Skeletal muscle satellite cell (primary cell): ENCODE results near the gene CAPN9.
A peak's percentile ranks its signal among the peaks of the same experiment; 100 is the strongest.

Experiments used
- H3K27me3 ChIP-seq: 2 replicates; pipeline ENCODE4 v1.7.0; 2013; ENCODE audit warnings: low read length; ENCODE audit not compliant: control insufficient read depth, insufficient read depth
- H3K36me3 ChIP-seq: 2 replicates; pipeline ENCODE4 v1.7.0; 2013; ENCODE audit warnings: mild to moderate bottlenecking, control low read depth, low read length; ENCODE audit not compliant: insufficient read depth
- H3K4me1 ChIP-seq: 2 replicates; pipeline ENCODE4 v1.7.0; 2013; ENCODE audit warnings: low read length; ENCODE audit not compliant: control insufficient read depth, insufficient read depth
- H3K4me2 ChIP-seq: 2 replicates; pipeline ENCODE4 v1.7.0; 2013; ENCODE audit warnings: mild to moderate bottlenecking, low read length
- H3K4me3 ChIP-seq: 2 replicates; pipeline ENCODE4 v1.7.0; 2013; ENCODE audit warnings: low read length
- H3K9ac ChIP-seq: 2 replicates; pipeline ENCODE4 v1.7.0; 2013; ENCODE audit warnings: mild to moderate bottlenecking, low read depth, low read length, moderate library complexity
- H3K9me3 ChIP-seq: replicated peaks from 2 replicates; pipeline ENCODE4 v1.7.0; 2013; ENCODE audit warnings: mild to moderate bottlenecking, control low read depth, low read length

The CAPN9 gene

DNA sequence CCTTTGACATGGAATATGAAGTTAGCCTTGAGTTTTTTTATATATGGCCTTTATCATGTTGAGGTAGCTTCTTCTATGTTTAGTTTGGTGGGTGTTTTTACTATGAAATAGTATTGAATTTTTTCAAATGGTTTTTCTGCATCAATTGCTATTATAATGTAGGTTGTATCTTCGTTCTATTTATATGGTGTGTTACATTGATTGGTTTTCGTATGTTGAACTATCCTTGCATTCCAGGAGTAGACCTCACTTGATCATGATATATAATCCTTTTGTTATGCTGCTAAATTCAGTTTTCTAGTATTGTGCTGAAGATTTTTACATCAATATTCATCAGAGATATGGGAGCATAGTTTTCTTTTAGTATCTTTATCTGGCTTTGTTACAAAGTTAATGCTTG is 65.4 kb downstream of the CAPN9 start:
- Histone ChIP-seq H3K4me1 (no peaks in the 10 kb centered on the region), H3K4me2 (no peak overlapping the region), H3K9ac (no peak overlapping the region), H3K9me3 (peaks cover 7% of the 10 kb centered on the region), H3K36me3 (no peaks in the 10 kb centered on the region), H3K27me3 (no peaks in the 10 kb centered on the region), H3K4me3 (no peak overlapping the region)

DNA sequence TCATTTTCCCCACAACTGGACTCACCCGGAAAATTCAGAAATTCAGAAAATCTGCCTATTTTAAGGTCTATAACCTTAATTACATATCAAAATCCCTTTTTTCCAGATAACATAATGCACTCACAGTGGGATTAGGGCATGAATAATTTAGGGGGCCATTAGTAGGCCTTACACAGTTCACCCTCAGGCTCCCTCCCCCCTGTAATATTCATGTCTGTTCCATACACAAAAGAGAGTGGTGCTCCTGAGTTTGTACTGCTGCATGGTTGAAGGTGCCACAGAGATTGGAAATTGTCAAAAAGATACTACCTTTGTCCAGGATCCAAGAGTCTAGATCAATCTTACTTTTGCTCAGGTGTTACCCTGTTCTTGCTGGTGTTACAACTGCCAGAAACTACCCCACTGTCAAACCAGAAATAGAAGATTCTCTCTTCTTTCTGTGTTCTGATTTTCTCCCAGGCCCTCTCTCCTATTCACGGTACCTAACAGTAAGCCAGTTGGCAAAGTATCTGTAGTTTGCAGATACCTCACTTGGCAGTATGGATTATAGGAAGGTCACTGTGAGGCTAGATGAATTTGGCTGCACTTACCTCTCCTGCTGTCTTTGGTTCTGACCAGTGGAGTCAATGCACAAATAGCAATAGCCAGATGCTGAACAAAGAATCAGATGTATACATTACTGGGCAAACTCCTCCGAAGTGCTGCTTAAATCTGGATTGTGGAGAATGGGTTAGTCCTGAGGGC is 67.9 kb downstream of the CAPN9 start:
- Histone ChIP-seq H3K36me3 (no peaks in the 10 kb centered on the region), H3K9me3 (peaks cover 7% of the 10 kb centered on the region), H3K27me3 (no peaks in the 10 kb centered on the region), H3K9ac (no peak overlapping the region), H3K4me1 (no peaks in the 10 kb centered on the region), H3K4me3 (no peak overlapping the region), H3K4me2 (no peak overlapping the region)

DNA sequence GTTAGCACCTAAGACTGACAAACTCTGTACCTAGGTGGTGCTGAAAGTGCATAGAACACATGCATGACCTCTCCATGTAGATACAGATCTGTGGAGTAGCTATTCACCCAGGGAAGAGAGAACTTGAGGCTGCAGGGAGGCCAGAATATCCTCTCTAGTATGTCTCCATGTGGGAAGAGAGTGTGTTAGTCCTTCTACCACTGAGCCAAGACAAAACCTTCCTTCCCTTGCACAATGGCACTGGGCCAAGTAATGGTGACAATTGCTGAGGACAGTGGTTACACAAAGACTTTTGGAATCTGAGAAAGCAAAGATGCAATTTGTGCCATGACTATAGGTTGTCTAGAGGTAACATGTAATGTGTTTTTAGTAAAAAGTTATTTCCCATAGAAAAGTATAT is 68.8 kb downstream of the CAPN9 start:
- Histone ChIP-seq H3K9me3 (peaks cover 7% of the 10 kb centered on the region), H3K9ac (no peak overlapping the region), H3K4me2 (no peak overlapping the region), H3K4me3 (no peak overlapping the region), H3K36me3 (no peaks in the 10 kb centered on the region), H3K27me3 (no peaks in the 10 kb centered on the region), H3K4me1 (no peaks in the 10 kb centered on the region)

DNA sequence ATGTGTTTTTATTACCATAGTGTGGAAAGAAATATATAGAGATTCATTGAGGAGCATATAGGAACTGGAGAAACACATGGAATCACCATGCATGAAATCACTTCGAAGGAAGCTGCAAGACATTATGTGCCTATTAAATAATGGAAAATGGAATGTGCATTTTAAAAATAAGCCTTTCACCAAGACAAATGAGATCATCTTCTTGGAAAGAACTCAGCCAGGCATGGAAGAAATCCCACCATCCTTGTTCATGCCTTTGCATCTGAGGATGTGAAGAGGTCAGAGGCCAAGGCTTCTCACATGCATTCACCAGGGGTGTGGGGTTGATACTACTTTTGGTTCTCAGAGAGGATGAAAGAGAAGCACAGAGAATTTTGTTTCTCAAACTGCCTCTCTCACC is 71.2 kb downstream of the CAPN9 start:
- Histone ChIP-seq H3K9me3 (no peaks in the 10 kb centered on the region), H3K4me2 (no peak overlapping the region), H3K9ac (no peak overlapping the region), H3K27me3 (no peaks in the 10 kb centered on the region), H3K4me3 (no peak overlapping the region), H3K4me1 (no peaks in the 10 kb centered on the region), H3K36me3 (no peaks in the 10 kb centered on the region)

DNA sequence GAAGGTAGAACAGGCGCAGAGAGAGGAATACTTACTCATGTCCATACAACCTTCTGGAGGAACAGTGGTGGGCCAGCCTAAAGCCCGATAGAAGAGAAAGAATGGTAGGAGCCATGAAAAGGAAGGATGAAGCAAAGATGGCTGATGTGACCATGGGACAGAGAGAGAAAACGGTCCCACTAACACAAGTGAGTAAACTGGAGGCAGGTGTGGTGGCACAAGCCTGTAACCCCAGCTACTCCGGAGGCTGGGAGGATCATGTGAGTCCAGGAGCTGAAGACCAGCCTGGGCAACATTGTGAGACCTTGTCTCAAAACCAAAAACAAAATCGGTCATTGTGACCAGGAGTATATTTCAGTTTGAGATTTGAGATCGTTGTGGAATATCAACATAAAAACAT is 71.7 kb downstream of the CAPN9 start:
- no peak overlapping the region for H3K4me3 ChIP-seq
- no peaks in the 10 kb centered on the region for H3K27me3 ChIP-seq
- no peak overlapping the region for H3K9ac ChIP-seq
- no peak overlapping the region for H3K4me2 ChIP-seq
- H3K9me3 ChIP-seq, result no peaks in the 10 kb centered on the region
- no peaks in the 10 kb centered on the region for H3K36me3 ChIP-seq
- H3K4me1 ChIP-seq, result peaks cover under 1% of the 10 kb centered on the region

DNA sequence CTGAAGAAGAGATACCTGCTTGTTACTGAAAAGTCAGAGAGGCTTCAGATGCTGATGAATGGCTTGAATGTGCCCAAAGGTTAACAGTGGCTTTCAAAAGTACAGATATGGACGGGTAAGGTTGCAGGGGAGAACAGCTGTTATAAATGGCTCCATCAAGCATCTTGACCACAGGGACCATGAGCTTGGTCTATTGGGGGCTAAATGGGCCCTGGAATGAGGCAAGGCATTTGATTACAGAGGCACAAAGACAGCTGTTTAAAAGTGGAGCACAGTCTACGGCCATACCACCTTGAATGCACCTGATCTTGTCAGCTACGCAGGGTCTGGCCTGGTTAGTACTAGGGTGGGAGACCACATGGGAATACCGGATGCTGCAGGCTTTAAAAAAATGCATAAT is 72.8 kb downstream of the CAPN9 start:
- Histone ChIP-seq H3K9ac (no peak overlapping the region), H3K4me1 (peaks cover 11% of the 10 kb centered on the region), H3K36me3 (no peaks in the 10 kb centered on the region), H3K4me2 (no peak overlapping the region), H3K27me3 (no peaks in the 10 kb centered on the region), H3K9me3 (no peaks in the 10 kb centered on the region), H3K4me3 (no peak overlapping the region)

DNA sequence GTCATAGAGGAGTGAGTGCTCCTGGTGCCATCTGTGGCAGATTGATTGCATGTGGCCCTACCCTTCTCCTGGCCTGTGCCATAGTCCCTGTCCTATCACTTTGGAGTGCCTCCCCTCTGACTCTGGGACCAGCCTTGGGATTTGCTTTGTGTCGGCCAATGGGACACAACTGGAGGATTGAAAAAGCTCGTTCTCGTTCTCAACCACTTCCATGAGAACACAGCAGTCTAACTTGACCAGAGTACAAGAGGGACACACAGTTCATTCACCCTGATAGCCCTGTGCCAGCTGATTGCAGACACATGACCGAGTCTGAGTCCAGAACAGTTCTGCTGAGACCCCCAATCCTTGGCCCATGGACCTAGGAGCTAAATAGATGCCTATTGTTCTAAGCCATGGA is 73.4 kb downstream of the CAPN9 start:
- Histone ChIP-seq H3K27me3 (no peaks in the 10 kb centered on the region), H3K4me3 (no peak overlapping the region), H3K4me2 (no peak overlapping the region), H3K9me3 (no peaks in the 10 kb centered on the region), H3K4me1 (peaks cover 17% of the 10 kb centered on the region), H3K9ac (no peak overlapping the region), H3K36me3 (no peaks in the 10 kb centered on the region)

DNA sequence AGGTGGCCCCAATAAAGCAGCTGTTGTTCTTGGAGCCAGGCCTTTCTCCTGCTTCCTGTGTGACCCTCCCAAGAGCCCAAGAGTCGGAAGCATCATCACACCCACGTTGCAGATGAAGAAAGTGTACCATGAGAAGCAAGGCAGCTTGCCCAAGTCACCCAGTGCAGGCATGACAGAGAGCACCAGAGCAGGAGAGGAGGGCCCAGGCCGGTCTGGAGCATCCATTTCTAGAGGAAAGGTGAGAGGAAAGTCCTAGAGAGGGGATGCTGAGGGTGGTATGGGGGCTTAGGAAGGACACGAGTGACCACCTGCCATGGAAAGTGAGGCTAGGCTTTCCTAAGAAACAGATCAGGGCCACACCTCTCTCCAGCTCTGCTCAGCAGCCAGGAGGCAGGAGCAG is 74.2 kb downstream of the CAPN9 start:
- Histone ChIP-seq H3K9ac (no peak overlapping the region), H3K27me3 (no peaks in the 10 kb centered on the region), H3K9me3 (no peaks in the 10 kb centered on the region), H3K36me3 (no peaks in the 10 kb centered on the region), H3K4me3 (no peak overlapping the region), H3K4me1 (peaks cover 25% of the 10 kb centered on the region), H3K4me2 (no peak overlapping the region)

DNA sequence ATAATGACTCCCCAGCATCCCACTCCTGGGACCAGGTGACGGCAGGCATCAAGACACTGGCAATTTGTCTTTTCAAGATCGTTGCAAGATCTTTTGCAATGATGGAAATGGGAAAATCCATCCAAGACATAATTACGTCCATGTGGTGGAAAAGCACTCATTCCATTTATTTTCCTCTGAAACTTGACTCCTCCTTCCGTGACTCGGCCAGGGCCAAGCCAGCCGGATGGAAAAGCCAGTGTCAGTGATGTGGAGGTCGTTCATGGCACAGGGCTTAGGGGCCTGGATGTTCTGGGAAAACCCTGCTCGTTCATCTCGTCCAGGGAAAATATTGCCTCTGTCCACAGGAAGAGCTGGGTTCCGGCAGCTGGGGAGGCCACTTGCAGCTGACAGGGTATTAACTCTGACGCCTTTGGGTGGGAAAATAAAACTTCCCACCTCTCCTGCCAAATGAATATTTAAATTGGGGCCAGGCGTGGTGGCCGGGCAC is 74.9 kb downstream of the CAPN9 start:
- Histone ChIP-seq H3K4me1 (peaks cover 33% of the 10 kb centered on the region), H3K4me2 (no peak overlapping the region), H3K36me3 (no peaks in the 10 kb centered on the region), H3K9ac (no peak overlapping the region), H3K27me3 (no peaks in the 10 kb centered on the region), H3K9me3 (no peaks in the 10 kb centered on the region), H3K4me3 (no peak overlapping the region)

DNA sequence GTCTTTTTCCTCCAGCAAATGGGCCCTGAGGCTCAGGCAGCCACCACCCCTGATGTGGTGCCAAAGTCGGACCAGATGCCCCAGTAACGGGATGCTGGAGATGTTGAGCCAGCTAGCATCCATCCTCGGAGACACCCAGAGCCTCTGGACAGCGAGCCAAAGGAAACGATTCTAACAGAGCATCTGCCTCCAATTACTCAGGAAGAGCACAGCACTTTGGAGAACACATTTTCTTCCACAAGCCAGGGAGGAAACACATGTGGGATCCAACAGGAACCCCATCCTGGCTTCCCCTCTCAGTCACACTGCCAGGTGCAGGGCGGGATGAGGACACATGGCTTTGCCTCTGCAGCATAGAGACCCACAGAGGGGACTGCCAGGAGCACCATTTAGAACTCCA is 76.2 kb downstream of the CAPN9 start:
- no peaks in the 10 kb centered on the region for H3K27me3 ChIP-seq

DNA sequence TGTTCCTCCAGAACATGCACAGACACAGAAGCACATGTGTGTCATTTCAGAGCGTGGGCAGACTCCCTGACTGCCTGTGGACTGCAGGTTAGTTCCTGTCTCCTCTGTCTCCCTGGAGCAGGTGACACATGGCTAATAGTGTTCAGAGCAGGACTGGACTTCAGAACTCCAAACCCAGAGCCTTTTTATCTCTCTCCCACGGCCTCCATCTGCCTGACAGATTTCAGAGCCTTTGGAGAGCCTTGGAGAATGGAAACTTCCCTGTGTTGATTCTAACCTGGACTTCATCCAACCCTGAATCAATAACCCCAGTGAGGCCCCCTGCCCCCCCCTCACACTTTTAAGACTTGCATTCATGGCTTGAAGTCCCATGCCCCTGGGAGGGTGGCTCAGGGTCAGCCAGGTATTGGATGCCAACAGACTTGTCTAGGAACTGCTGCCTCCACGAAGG is 76.8 kb downstream of the CAPN9 start:
- Histone ChIP-seq H3K9me3 (no peaks in the 10 kb centered on the region), H3K4me1 (peaks cover 46% of the 10 kb centered on the region), H3K9ac (no peak overlapping the region), H3K4me3 (no peak overlapping the region), H3K36me3 (no peaks in the 10 kb centered on the region), H3K4me2 (no peak overlapping the region), H3K27me3 (no peaks in the 10 kb centered on the region)

More for the DNA sequence above, 76.2 kb downstream of the CAPN9 start:
- Histone ChIP-seq H3K9me3 (no peaks in the 10 kb centered on the region), H3K4me2 (no peak overlapping the region), H3K36me3 (no peaks in the 10 kb centered on the region), H3K4me3 (no peak overlapping the region), H3K4me1 (peaks cover 46% of the 10 kb centered on the region), H3K9ac (no peak overlapping the region)

DNA sequence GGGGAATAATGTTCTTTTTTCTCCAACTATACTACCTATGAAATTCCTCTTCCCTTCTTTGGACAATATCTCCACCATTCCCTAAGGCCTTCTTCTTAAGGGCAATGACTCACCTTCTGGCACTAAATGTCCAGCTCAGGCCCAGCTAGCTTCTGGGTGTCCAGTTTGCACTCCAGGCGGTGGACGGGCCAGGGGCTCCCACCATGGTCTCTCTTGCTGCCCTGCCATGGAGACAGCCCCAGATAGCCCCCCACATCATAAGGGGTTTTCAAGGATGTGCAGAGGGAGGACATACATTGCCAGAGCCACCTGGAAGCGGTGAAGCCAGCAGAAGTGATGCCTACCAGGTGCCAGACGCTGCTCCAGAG is 77.3 kb downstream of the CAPN9 start:
- Histone ChIP-seq H3K27me3 (no peaks in the 10 kb centered on the region), H3K4me1 (peaks cover 46% of the 10 kb centered on the region), H3K9ac (peak overlapping the region; percentile 36), H3K4me2 (peak overlapping the region; percentile 23), H3K36me3 (no peaks in the 10 kb centered on the region), H3K4me3 (peak overlapping the region; percentile 24), H3K9me3 (no peaks in the 10 kb centered on the region)
